Measurements from ENCODE around the gene PSMF1.

- TF ChIP-seq CBX1 (IDR thresholded peaks at IDR 0.05; ENCODE audit: low read depth): no peak
- no peak for TF ChIP-seq FOSL1 (tag; conservative IDR thresholded peaks at IDR 0.05)
- no peak for TF ChIP-seq MEF2A (IDR thresholded peaks at IDR 0.05; ENCODE audit: control insufficient read depth, low read depth, low read length)
- no peak for TF ChIP-seq CHCHD3 (CRISPR knock-in tag; IDR thresholded peaks at IDR 0.05)
- TF ChIP-seq EP300 (IDR thresholded peaks at IDR 0.05; ENCODE audit: low read length): no peak
- TF ChIP-seq CTCF (IDR thresholded peaks at IDR 0.05 in 2 of 3, conservative IDR thresholded peaks at IDR 0.05 in 1 of 3; ENCODE audit: insufficient read depth in 2 of 3, low read depth in 1 of 3, low read length in 3 of 3): no peak
- no peak for TF ChIP-seq ZNF785 (CRISPR knock-in tag; IDR thresholded peaks at IDR 0.05)
- no peak for TF ChIP-seq USF2 (CRISPR knock-in tag; IDR thresholded peaks at IDR 0.05)
Measured at GRCh38 chr20:1094751-1095150, 23.7 kb upstream of the PSMF1 start.
